B cell (primary cell): ENCODE results near the gene ALKBH3. TPM values are rescaled to one million over a fixed set of nuclear protein-coding genes. Genes with fewer than 3 reads are reported as not detected.

ENCODE experiments used
- ATAC-seq: fragments of 200-7000 bp; cut with Tn5 transposase; one replicate; pipeline ENCODE4 v1.10.0; 2021; ENCODE audit warnings: low read depth, mild to moderate bottlenecking, moderate number of reproducible peaks, moderate library complexity
- CTCF ChIA-PET: fragments of 350-600 bp; sonication (Branson Sonifier 250); formaldehyde crosslinking; loops from one replicate; lab custom pipeline; 2021; ENCODE audit warnings: antibody characterized with exemption, inconsistent platforms; lab: Charles Lee
- POLR2A ChIA-PET: fragments of 350-600 bp; sonication (Branson Sonifier 250); formaldehyde crosslinking; loops from one replicate; lab custom pipeline; 2021; ENCODE audit warnings: antibody characterized with exemption; lab: Charles Lee
- DNase-seq: peaks from one replicate; pipeline ENCODE4 v3.0.0; 2013
- H2AFZ ChIP-seq: 2 replicates; pipeline ENCODE4 v1.6.1; 2012; ENCODE audit warnings: mild to moderate bottlenecking, low read depth, low read length; ENCODE audit not compliant: insufficient read depth, poor library complexity, severe bottlenecking
- H3K27ac ChIP-seq, 2 donors: 1 replicate in 1 of 2; 2 replicates in 1 of 2; pipeline ENCODE4 v1.5.1; 2012 to 2013; ENCODE audit warnings: low read length in 2 of 2, mild to moderate bottlenecking in 2 of 2, moderate library complexity in 1 of 2
- H3K27me3 ChIP-seq, 4 experiments: fragments of 200-600 bp in 1 of 4; sonication (generic) in 1 of 4; replicated peaks in 1 of 4; 1 replicate in 2 of 4; 2 replicates in 2 of 4; pipeline versions ENCODE4 v1.6.1 to v1.7.0; 2013 to 2016; ENCODE audit warnings: low read length in 3 of 4, mild to moderate bottlenecking in 2 of 4, mixed read lengths in 1 of 4, moderate library complexity in 1 of 4; ENCODE audit not compliant: insufficient read depth in 4 of 4, control insufficient read depth in 3 of 4; ENCODE audit errors: control extremely low read depth in 1 of 4
- H3K36me3 ChIP-seq, 2 experiments: replicated peaks in 1 of 2; 1 replicate in 1 of 2; 2 replicates in 1 of 2; pipeline versions ENCODE4 v1.6.1 to v1.7.1; 2013; ENCODE audit warnings: low read length in 1 of 2; ENCODE audit not compliant: insufficient read depth in 2 of 2, control insufficient read depth in 1 of 2; ENCODE audit errors: control extremely low read depth in 1 of 2, extremely low read depth in 1 of 2
- H3K4me1 ChIP-seq, 2 donors: fragments of 200-600 bp in 1 of 2; sonication (generic) in 1 of 2; 1 replicate in 1 of 2; 2 replicates in 1 of 2; pipeline versions ENCODE4 v1.5.1 to v1.6.1; 2013 to 2017; ENCODE audit warnings: low read length in 2 of 2; ENCODE audit not compliant: control insufficient read depth in 2 of 2, insufficient read depth in 2 of 2
- H3K4me2 ChIP-seq: replicated peaks from 2 replicates; pipeline ENCODE3; 2012; ENCODE audit warnings: mild to moderate bottlenecking, low read depth, low read length; ENCODE audit not compliant: poor library complexity, severe bottlenecking
- H3K4me3 ChIP-seq, 5 experiments: fragments of 200-600 bp in 1 of 5; sonication (generic) in 1 of 5; 1 replicate in 3 of 5; 2 replicates in 2 of 5; pipeline versions ENCODE4 v1.5.1 to v1.7.0; 2011 to 2016; ENCODE audit warnings: low read length in 4 of 5, mild to moderate bottlenecking in 4 of 5, low read depth in 2 of 5, control low read depth in 1 of 5, moderate library complexity in 1 of 5; ENCODE audit not compliant: insufficient read depth in 1 of 5; ENCODE audit errors: control extremely low read depth in 1 of 5, extremely low read depth in 1 of 5
- H3K79me2 ChIP-seq: fragments of 200-600 bp; sonication (generic); one replicate; pipeline ENCODE4 v1.6.0; 2016; ENCODE audit warnings: low read length; ENCODE audit not compliant: control insufficient read depth, insufficient read depth
- H3K9ac ChIP-seq: fragments of 200-600 bp; sonication (generic); 2 replicates; pipeline ENCODE4 v1.6.1; 2017; ENCODE audit warnings: mild to moderate bottlenecking, low read length, moderate library complexity
- H3K9me3 ChIP-seq, 3 donors: one replicate each; pipeline versions ENCODE4 v1.6.1 to v1.7.1; 2013; ENCODE audit warnings: low read length in 2 of 3; ENCODE audit not compliant: control insufficient read depth in 2 of 3, insufficient read depth in 1 of 3; ENCODE audit errors: control extremely low read depth in 1 of 3
- H4K20me1 ChIP-seq: 2 replicates; pipeline ENCODE4 v1.6.0; 2012; ENCODE audit warnings: mild to moderate bottlenecking, low read length; ENCODE audit not compliant: insufficient read depth, control insufficient read depth, poor library complexity, severe bottlenecking
- H3K27ac Mint-ChIP-seq: one replicate; pipeline ENCODE4 v1.8.0; 2021; ENCODE audit warnings: mixed read lengths
- H3K27me3 Mint-ChIP-seq: one replicate; pipeline ENCODE4 v1.8.0; 2021; ENCODE audit warnings: mixed read lengths
- H3K4me1 Mint-ChIP-seq: one replicate; pipeline ENCODE4 v1.8.0; 2021; ENCODE audit warnings: mixed read lengths
- H3K4me3 Mint-ChIP-seq: one replicate; pipeline ENCODE4 v1.8.0; 2021; ENCODE audit warnings: mixed read lengths
- H3K9me3 Mint-ChIP-seq: one replicate; pipeline ENCODE4 v1.8.0; 2022; ENCODE audit warnings: mixed read lengths; ENCODE audit not compliant: insufficient read depth
- EZH2 ChIP-seq: IDR thresholded peaks from 2 replicates; pipeline ENCODE4 v1.6.1; 2012; ENCODE audit warnings: borderline replicate concordance, low read depth, mild to moderate bottlenecking, moderate library complexity, low read length; ENCODE audit not compliant: insufficient read depth, poor library complexity, severe bottlenecking
- WGBS: methylation state at CpG from one replicate; pipeline ENCODE4 v1.1.5; 2013; ENCODE audit warnings: missing lambda C conversion rate; ENCODE audit not compliant: insufficient coverage; 5-methylcytosine and 5-hydroxymethylcytosine counted together
- intact Hi-C: fragments of 100-400 bp; cut with micrococcal nuclease; formaldehyde crosslinking; loops from one replicate; pipeline ENCODE4 v1.10.0; 2022
- polyA plus RNA-seq: library from polyadenylated mRNA; depleted of rRNA; stranded (reverse); fragments of >200 nt; gene quantifications from 2 replicates; pipeline ENCODE4 v1.2.3, GENCODE V29; 2012
- total RNA-seq, 2 donors: library from RNA; stranded (reverse); fragments of 120-200 nt in 1 of 2; gene quantifications; 1 replicate in 1 of 2; 2 replicates in 1 of 2; pipeline versions ENCODE4 v1.2.3 to v1.2.4, GENCODE V29; 2013 to 2022
- TF ChIP-seq, protein P1 (sequence below): fragments of 200-600 bp; IDR thresholded peaks from one replicate; pipeline ENCODE4 v1.8.0; 2022; ENCODE audit warnings: antibody characterized with exemption, mild to moderate bottlenecking

Gene ALKBH3
- total and polyA plus RNA-seq, 2 donors (not counting 1 experiment from before 2014, with no cell fraction given): 22.3 to 26.7 TPM

DNA sequence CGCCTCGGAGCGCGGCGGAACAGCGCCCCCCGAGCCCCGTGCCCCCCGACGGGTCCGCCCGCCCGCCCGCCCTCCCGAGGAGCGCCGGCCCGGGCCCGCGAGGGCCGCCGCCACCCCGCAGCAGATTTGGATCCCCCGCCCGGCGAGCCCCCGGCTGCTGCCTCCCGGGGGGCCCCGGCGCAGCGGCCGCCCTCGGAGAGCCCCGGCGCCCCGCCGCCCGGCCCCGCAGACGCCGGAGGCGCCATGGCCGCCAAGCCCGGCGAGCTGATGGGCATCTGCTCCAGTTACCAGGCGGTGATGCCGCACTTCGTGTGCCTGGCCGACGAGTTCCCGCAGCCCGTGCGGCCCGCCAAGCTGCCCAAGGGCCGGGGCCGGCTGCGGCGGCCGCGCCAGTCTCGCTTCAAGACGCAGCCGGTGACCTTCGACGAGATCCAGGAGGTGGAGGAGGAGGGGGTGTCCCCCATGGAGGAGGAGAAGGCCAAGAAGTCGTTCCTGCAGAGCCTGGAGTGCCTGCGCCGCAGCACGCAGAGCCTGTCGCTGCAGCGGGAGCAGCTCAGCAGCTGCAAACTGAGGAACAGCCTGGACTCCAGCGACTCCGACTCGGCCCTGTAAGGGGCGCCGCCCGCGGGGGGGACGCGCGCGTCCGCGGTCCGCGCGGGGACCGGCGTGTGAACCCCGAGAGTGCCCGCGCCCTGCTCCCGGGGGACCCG, 62.2 kb downstream of the ALKBH3 start:
- H3K27me3 Mint-ChIP-seq: peaks cover 49% of the 10 kb centered on the region
- peaks cover 14% of the 10 kb centered on the region for H3K4me1 Mint-ChIP-seq
- DNase-seq: peak; percentile 28
- Histone ChIP-seq H3K9me3 (peaks cover 0 to 14% (median 0%) of the 10 kb centered on the region in 3 donors), H3K9ac (no peak overlapping the region), H3K4me1 (peaks cover 18 to 23% of the 10 kb centered on the region in 2 donors), H3K27ac (no peak overlapping the region), H3K36me3 (no peaks in the 10 kb centered on the region), H3K79me2 (no peaks in the 10 kb centered on the region), H4K20me1 (no peaks in the 10 kb centered on the region), H3K27me3 (peaks cover 0 to 44% (median 14%) of the 10 kb centered on the region in 4 experiments), H2AFZ (peak overlapping the region; percentile 68), H3K4me3 (peak overlapping the region in 3 of 5 experiments; percentile 36 to 42 (median 38)), H3K4me2 (peak overlapping the region; percentile 79)
- POLR2A ChIA-PET: no interaction called here
- no peak for ATAC-seq
- TF ChIP-seq, protein P1, sequence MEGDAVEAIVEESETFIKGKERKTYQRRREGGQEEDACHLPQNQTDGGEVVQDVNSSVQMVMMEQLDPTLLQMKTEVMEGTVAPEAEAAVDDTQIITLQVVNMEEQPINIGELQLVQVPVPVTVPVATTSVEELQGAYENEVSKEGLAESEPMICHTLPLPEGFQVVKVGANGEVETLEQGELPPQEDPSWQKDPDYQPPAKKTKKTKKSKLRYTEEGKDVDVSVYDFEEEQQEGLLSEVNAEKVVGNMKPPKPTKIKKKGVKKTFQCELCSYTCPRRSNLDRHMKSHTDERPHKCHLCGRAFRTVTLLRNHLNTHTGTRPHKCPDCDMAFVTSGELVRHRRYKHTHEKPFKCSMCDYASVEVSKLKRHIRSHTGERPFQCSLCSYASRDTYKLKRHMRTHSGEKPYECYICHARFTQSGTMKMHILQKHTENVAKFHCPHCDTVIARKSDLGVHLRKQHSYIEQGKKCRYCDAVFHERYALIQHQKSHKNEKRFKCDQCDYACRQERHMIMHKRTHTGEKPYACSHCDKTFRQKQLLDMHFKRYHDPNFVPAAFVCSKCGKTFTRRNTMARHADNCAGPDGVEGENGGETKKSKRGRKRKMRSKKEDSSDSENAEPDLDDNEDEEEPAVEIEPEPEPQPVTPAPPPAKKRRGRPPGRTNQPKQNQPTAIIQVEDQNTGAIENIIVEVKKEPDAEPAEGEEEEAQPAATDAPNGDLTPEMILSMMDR: no peak
- no peak for TF ChIP-seq EZH2
- WGBS: under 1% methylated on average over 94 of the region's 94 CpGs
- intact Hi-C loops: no loop called here
- H3K9me3 Mint-ChIP-seq: no peaks in the 10 kb centered on the region
- H3K4me3 Mint-ChIP-seq: peak overlapping the region; percentile 65
- H3K27ac Mint-ChIP-seq: no peak overlapping the region
- CTCF ChIA-PET: no interaction called here

DNA sequence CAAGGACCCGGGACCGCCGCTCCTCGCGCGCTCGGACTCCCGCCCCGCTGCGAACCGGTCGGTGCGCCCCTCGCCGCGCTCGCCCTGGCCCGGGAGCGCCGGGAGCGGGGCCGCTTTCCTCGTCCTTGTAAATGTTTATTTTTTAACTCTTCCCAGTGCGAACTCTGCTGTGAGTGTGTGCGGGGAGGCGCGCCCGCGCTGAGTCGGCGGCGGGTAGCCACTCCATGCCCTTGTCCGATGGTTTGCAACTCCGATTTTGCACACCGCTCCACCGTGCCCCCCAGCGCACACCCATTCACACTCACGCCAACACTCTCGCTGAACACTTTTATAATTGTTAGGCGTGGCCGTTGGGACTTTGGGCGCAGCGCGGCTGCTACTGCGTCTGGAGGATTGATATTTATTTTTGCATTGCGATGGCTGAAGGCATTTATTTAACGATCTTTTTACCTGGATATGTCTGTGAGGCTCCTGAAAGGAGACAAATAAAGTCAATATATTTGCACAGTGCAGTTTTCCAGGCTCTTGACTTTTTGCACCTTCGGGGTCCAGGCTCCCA, 62.8 kb downstream of the ALKBH3 start:
- TF ChIP-seq, protein P1: no peak
- no peak for TF ChIP-seq EZH2
- Histone ChIP-seq H3K27ac (no peak overlapping the region), H3K36me3 (no peaks in the 10 kb centered on the region), H3K4me1 (peaks cover 18 to 23% of the 10 kb centered on the region in 2 donors), H3K27me3 (peaks cover 0 to 44% (median 14%) of the 10 kb centered on the region in 4 experiments), H2AFZ (no peak overlapping the region), H4K20me1 (no peaks in the 10 kb centered on the region), H3K9me3 (peaks cover 0 to 14% (median 0%) of the 10 kb centered on the region in 3 donors), H3K4me3 (peak overlapping the region in 2 of 5 experiments; percentile 12 to 36), H3K79me2 (no peaks in the 10 kb centered on the region), H3K4me2 (peak overlapping the region; percentile 74), H3K9ac (no peak overlapping the region)
- no peak overlapping the region for H3K27ac Mint-ChIP-seq
- WGBS: 1% methylated on average over 36 of the region's 48 CpGs
- CTCF ChIA-PET: no interaction called here
- peak overlapping the region; percentile 89 for H3K4me3 Mint-ChIP-seq
- H3K27me3 Mint-ChIP-seq: peaks cover 49% of the 10 kb centered on the region
- no peaks in the 10 kb centered on the region for H3K9me3 Mint-ChIP-seq
- peaks cover 14% of the 10 kb centered on the region for H3K4me1 Mint-ChIP-seq
- ATAC-seq (no peak), DNase-seq (peak; percentile 8)
- POLR2A ChIA-PET: no interaction called here
- intact Hi-C loops: no loop called here
